LNCaP clone FGC (cell line): ENCODE results near the gene RND1.

ENCODE experiments used
- DNase-seq: peaks from one replicate; pipeline ENCODE4 v3.0.0-alpha.2; 2011; ENCODE audit warnings: low read depth
- H3K4me3 ChIP-seq: 2 replicates; pipeline ENCODE4 v1.5.1; 2011; ENCODE audit warnings: mild to moderate bottlenecking, low read depth, low read length, control low read depth
- CTCF ChIP-seq: IDR thresholded peaks from 2 replicates; pipeline ENCODE4 v1.5.1; 2012; ENCODE audit warnings: mild to moderate bottlenecking; ENCODE audit not compliant: control insufficient read depth, insufficient read depth; ENCODE audit errors: extremely low read depth

The RND1 gene

GRCh38 chr12:48899651-48900050 lies 34.0 kb upstream of the RND1 start:
- TF ChIP-seq CTCF: no peak
- no peak overlapping the region for H3K4me3 ChIP-seq
- no peak for DNase-seq

GRCh38 chr12:48894271-48894670 lies 28.6 kb upstream of the RND1 start:
- TF ChIP-seq CTCF: no peak
- DNase-seq: no peak

GRCh38 chr12:48890657-48891418 lies 25.2 kb upstream of the RND1 start:
- TF ChIP-seq CTCF: peak; percentile 76
- no peak overlapping the region for H3K4me3 ChIP-seq
- no peak for DNase-seq

More at GRCh38 chr12:48894271-48894670, 28.6 kb upstream of the RND1 start:
- no peak overlapping the region for H3K4me3 ChIP-seq

- TF ChIP-seq CTCF: no peak
- no peak overlapping the region for H3K4me3 ChIP-seq
- DNase-seq: no peak
Observed at GRCh38 chr12:48889679-48890078, 24.0 kb upstream of the RND1 start.

GRCh38 chr12:48883305-48884161 lies 17.9 kb upstream of the RND1 start:
- TF ChIP-seq CTCF: no peak
- H3K4me3 ChIP-seq: no peak overlapping the region
- DNase-seq: no peak

GRCh38 chr12:48882972-48883304 lies 17.3 kb upstream of the RND1 start:
- H3K4me3 ChIP-seq: no peak overlapping the region
- TF ChIP-seq CTCF: no peak
- no peak for DNase-seq

GRCh38 chr12:48882315-48882687 lies 16.6 kb upstream of the RND1 start:
- DNase-seq: no peak
- no peak overlapping the region for H3K4me3 ChIP-seq
- TF ChIP-seq CTCF: no peak
